H1 (cell line): ENCODE measurements around the gene AAMDC. TPM values are rescaled to one million over a fixed set of nuclear protein-coding genes. Genes with fewer than 3 reads are reported as not detected.

Experiments
- CTCF ChIA-PET: fragments of 300-600 bp; sonication (Branson Sonifier 250); formaldehyde crosslinking; loops from one replicate; lab custom pipeline; 2021; ENCODE audit not compliant: partially characterized antibody; lab: Charles Lee
- POLR2A ChIA-PET: fragments of 300-600 bp; sonication (Branson Sonifier 250); formaldehyde crosslinking; loops from one replicate; lab custom pipeline; 2021; ENCODE audit warnings: inconsistent platforms; ENCODE audit not compliant: partially characterized antibody; lab: Charles Lee
- DNase-seq, 2 experiments: peaks; one replicate each; pipeline versions ENCODE4 v3.0.0 to v3.0.0-alpha.2; 2010 to 2022; ENCODE audit warnings: low spot score in 2 of 2, low read depth in 1 of 2, mixed read lengths in 1 of 2
- FAIRE-seq: peaks from 2 replicates; lab custom pipeline; 2011; peaks lifted over from hg19 to GRCh38; lab: Jason Lieb, UNC
- H2AFZ ChIP-seq: 2 replicates; pipeline ENCODE4 v1.8.1; 2012; ENCODE audit warnings: low read length, inconsistent platforms
- H2AK5ac ChIP-seq: 2 replicates; pipeline ENCODE4 v1.6.1; 2013; ENCODE audit warnings: low read depth, low read length
- H2BK120ac ChIP-seq: replicated peaks from 2 replicates; pipeline ENCODE3; 2013; ENCODE audit warnings: low read depth, low read length, inconsistent platforms
- H2BK12ac ChIP-seq: 2 replicates; pipeline ENCODE4 v1.6.1; 2013; ENCODE audit warnings: low read depth, low read length
- H2BK15ac ChIP-seq: 2 replicates; pipeline ENCODE4 v1.6.1; 2013; ENCODE audit warnings: low read length
- H2BK20ac ChIP-seq: 2 replicates; pipeline ENCODE4 v1.6.1; 2013; ENCODE audit warnings: low read length
- H2BK5ac ChIP-seq: 2 replicates; pipeline ENCODE4 v1.6.1; 2013; ENCODE audit warnings: low read depth, low read length
- H3K14ac ChIP-seq: 2 replicates; pipeline ENCODE4 v1.6.1; 2013; ENCODE audit warnings: inconsistent platforms; ENCODE audit not compliant: insufficient read length
- H3K18ac ChIP-seq: 2 replicates; pipeline ENCODE4 v1.6.1; 2013; ENCODE audit warnings: low read length; ENCODE audit errors: extremely low read depth
- H3K23ac ChIP-seq: 2 replicates; pipeline ENCODE4 v1.6.1; 2013; ENCODE audit warnings: inconsistent platforms; ENCODE audit not compliant: insufficient read length
- H3K23me2 ChIP-seq: 2 replicates; pipeline ENCODE4 v1.6.1; 2013; ENCODE audit warnings: low read depth, low read length
- H3K27ac ChIP-seq: 2 replicates; pipeline ENCODE4 v1.6.1; 2011; ENCODE audit warnings: low read depth, low read length, inconsistent platforms
- H3K27me3 ChIP-seq, 4 experiments: replicated peaks in 1 of 4; 1 replicate in 1 of 4; 2 replicates in 3 of 4; pipeline versions ENCODE4 v1.6.1 to v1.8.1; 2011 to 2013; ENCODE audit warnings: low read length in 3 of 4, mild to moderate bottlenecking in 3 of 4, inconsistent platforms in 2 of 4, mixed read lengths in 2 of 4, moderate library complexity in 1 of 4; ENCODE audit not compliant: control insufficient read depth in 3 of 4, insufficient read depth in 3 of 4; ENCODE audit errors: extremely low read depth in 1 of 4
- H3K36me3 ChIP-seq, 4 experiments: 2 replicates each; pipeline versions ENCODE4 v1.6.1 to v1.8.1; 2011 to 2013; ENCODE audit warnings: mild to moderate bottlenecking in 4 of 4, low read length in 3 of 4, moderate library complexity in 2 of 4, control low read depth in 1 of 4, inconsistent platforms in 1 of 4; ENCODE audit not compliant: insufficient read depth in 4 of 4, control insufficient read depth in 2 of 4
- H3K4ac ChIP-seq: replicated peaks from 2 replicates; pipeline ENCODE3; 2013; ENCODE audit warnings: low read length, low read depth, mixed read lengths, inconsistent platforms; ENCODE audit not compliant: insufficient read length
- H3K4me1 ChIP-seq, 4 experiments: replicated peaks in 1 of 4; 1 replicate in 1 of 4; 2 replicates in 3 of 4; pipeline versions ENCODE4 v1.6.1 to v1.8.1; 2011 to 2013; ENCODE audit warnings: low read length in 3 of 4, inconsistent platforms in 2 of 4, mixed read lengths in 1 of 4; ENCODE audit not compliant: insufficient read depth in 4 of 4, control insufficient read depth in 3 of 4
- H3K4me2 ChIP-seq, 2 experiments: 2 replicates each; pipeline versions ENCODE4 v1.6.1 to v1.8.1; 2011 to 2013; ENCODE audit warnings: low read depth in 2 of 2, low read length in 2 of 2, control low read depth in 1 of 2, inconsistent platforms in 1 of 2, mild to moderate bottlenecking in 1 of 2; ENCODE audit not compliant: insufficient read depth in 1 of 2
- H3K4me3 ChIP-seq, 4 experiments: fragments of 200-600, 300-600 bp in 1 of 4; sonication (generic), shearing (Covaris generic), sonication (Bioruptor Twin) in 1 of 4; 2 replicates each; pipeline versions ENCODE4 v1.5.1 to v1.8.1; 2011 to 2016; ENCODE audit warnings: low read length in 4 of 4, low read depth in 3 of 4, control low read depth in 2 of 4, inconsistent platforms in 2 of 4, mild to moderate bottlenecking in 2 of 4, mixed read lengths in 1 of 4, moderate library complexity in 1 of 4; ENCODE audit not compliant: insufficient read depth in 2 of 4; ENCODE audit errors: extremely low read depth in 1 of 4
- H3K56ac ChIP-seq: replicated peaks from 2 replicates; pipeline ENCODE3; 2013; ENCODE audit warnings: low read depth, mild to moderate bottlenecking, mixed read lengths, low read length, inconsistent platforms; ENCODE audit not compliant: insufficient read length
- H3K79me1 ChIP-seq: 2 replicates; pipeline ENCODE4 v1.6.1; 2013; ENCODE audit warnings: low read depth, low read length, control low read depth
- H3K79me2 ChIP-seq, 2 experiments: 2 replicates each; pipeline versions ENCODE4 v1.6.1 to v1.8.1; 2012 to 2013; ENCODE audit warnings: low read length in 2 of 2, mild to moderate bottlenecking in 2 of 2, inconsistent platforms in 1 of 2; ENCODE audit not compliant: insufficient read depth in 2 of 2, control insufficient read depth in 1 of 2
- H3K9ac ChIP-seq, 4 experiments: replicated peaks in 1 of 4; 1 replicate in 1 of 4; 2 replicates in 3 of 4; pipeline versions ENCODE4 v1.6.1 to v1.8.1; 2011 to 2013; ENCODE audit warnings: low read depth in 3 of 4, low read length in 3 of 4, control low read depth in 2 of 4, mild to moderate bottlenecking in 2 of 4, moderate library complexity in 2 of 4, inconsistent platforms in 1 of 4; ENCODE audit errors: extremely low read depth in 1 of 4
- H3K9me3 ChIP-seq, 2 experiments: 2 replicates each; pipeline versions ENCODE4 v1.6.1 to v1.8.1; 2012 to 2013; ENCODE audit warnings: mild to moderate bottlenecking in 2 of 2, moderate library complexity in 2 of 2, control low read depth in 1 of 2, inconsistent platforms in 1 of 2, low read depth in 1 of 2, low read length in 1 of 2, mixed read lengths in 1 of 2; ENCODE audit not compliant: insufficient read depth in 2 of 2
- H4K20me1 ChIP-seq, 2 experiments: replicated peaks in 1 of 2; 2 replicates each; pipeline versions ENCODE3 to v1.8.1; 2011 to 2013; ENCODE audit warnings: inconsistent platforms in 2 of 2, low read length in 2 of 2, mild to moderate bottlenecking in 1 of 2; ENCODE audit not compliant: insufficient read depth in 2 of 2, control insufficient read depth in 1 of 2
- H4K5ac ChIP-seq: 2 replicates; pipeline ENCODE4 v1.6.1; 2013; ENCODE audit warnings: low read length, low read depth, mixed read lengths, inconsistent platforms; ENCODE audit not compliant: insufficient read length
- H4K8ac ChIP-seq: 2 replicates; pipeline ENCODE4 v1.8.0; 2013; ENCODE audit warnings: mild to moderate bottlenecking, moderate library complexity, low read length, inconsistent platforms; ENCODE audit not compliant: insufficient read depth; ENCODE audit errors: extremely low read depth
- H4K91ac ChIP-seq: replicated peaks from 2 replicates; pipeline ENCODE3; 2013; ENCODE audit warnings: low read length, mixed read lengths, inconsistent platforms; ENCODE audit not compliant: insufficient read length
- ASH2L ChIP-seq: fragments of 200-600, 300-600 bp; sonication (generic); IDR thresholded peaks from one replicate; pipeline ENCODE4 v1.7.1; 2017; ENCODE audit warnings: low read length
- BACH1 ChIP-seq: IDR thresholded peaks from 2 replicates; pipeline ENCODE4 v1.6.1; 2012; ENCODE audit warnings: low read length, improper control_type of control experiment
- BRCA1 ChIP-seq: IDR thresholded peaks from 2 replicates; pipeline ENCODE4 v1.6.1; 2012; ENCODE audit warnings: low read depth, low read length, improper control_type of control experiment
- CEBPB ChIP-seq: IDR thresholded peaks from 2 replicates; pipeline ENCODE4 v1.6.1; 2012; ENCODE audit warnings: low read depth, low read length
- CHD1 ChIP-seq: IDR thresholded peaks from 2 replicates; pipeline ENCODE4 v1.6.1; 2012; ENCODE audit warnings: low read depth, low read length, improper control_type of control experiment
- CHD2 ChIP-seq: IDR thresholded peaks from 2 replicates; pipeline ENCODE4 v1.6.1; 2012; ENCODE audit warnings: low read length, improper control_type of control experiment
- CREB1 ChIP-seq: IDR thresholded peaks from 2 replicates; pipeline ENCODE4 v1.6.1; 2012; ENCODE audit warnings: inconsistent platforms
- EZH2 ChIP-seq: fragments of 200-600 bp; sonication (generic); IDR thresholded peaks from 2 replicates; pipeline ENCODE4 v1.7.1; 2012; ENCODE audit warnings: low read depth, mild to moderate bottlenecking, moderate library complexity, low read length, inconsistent platforms; ENCODE audit not compliant: severe bottlenecking
- GTF2F1 ChIP-seq: IDR thresholded peaks from 2 replicates; pipeline ENCODE4 v1.6.1; 2012; ENCODE audit warnings: low read depth, low read length, improper control_type of control experiment, borderline replicate concordance
- HDAC2 ChIP-seq, 2 experiments: fragments of 300-600 bp in 1 of 2; sonication (generic) in 1 of 2; IDR thresholded peaks; 2 replicates each; pipeline ENCODE4 v1.6.1; 2011 to 2012; ENCODE audit warnings: low read depth in 2 of 2, low read length in 2 of 2, mild to moderate bottlenecking in 2 of 2, moderate library complexity in 2 of 2, borderline replicate concordance in 1 of 2, inconsistent platforms in 1 of 2
- JUND ChIP-seq: IDR thresholded peaks from 2 replicates; pipeline ENCODE4 v1.6.1; 2011; ENCODE audit warnings: mild to moderate bottlenecking, improper control_type of control experiment, low read length
- KDM5A ChIP-seq: fragments of 200-600 bp; IDR thresholded peaks from 2 replicates; pipeline ENCODE4 v1.7.1; 2012; ENCODE audit warnings: mild to moderate bottlenecking, low read length, inconsistent platforms, mixed read lengths
- POLR2A ChIP-seq, 2 experiments: IDR thresholded peaks; 1 replicate in 1 of 2; 2 replicates in 1 of 2; pipeline ENCODE4 v1.6.1; 2011; ENCODE audit warnings: low read depth in 2 of 2, low read length in 2 of 2, mild to moderate bottlenecking in 2 of 2; ENCODE audit errors: control extremely low read depth in 1 of 2
- RFX5 ChIP-seq: IDR thresholded peaks from 2 replicates; pipeline ENCODE4 v1.6.1; 2011; ENCODE audit warnings: low read depth, low read length, improper control_type of control experiment, borderline replicate concordance
- SP1 ChIP-seq: IDR thresholded peaks from 2 replicates; pipeline ENCODE4 v1.6.1; 2011; ENCODE audit warnings: low read depth, low read length
- SP2 ChIP-seq: IDR thresholded peaks from 2 replicates; pipeline ENCODE4 v1.6.1; 2012; ENCODE audit warnings: mild to moderate bottlenecking, low read length, inconsistent platforms
- TAF1 ChIP-seq: IDR thresholded peaks from 2 replicates; pipeline ENCODE4 v1.6.1; 2011; ENCODE audit warnings: mild to moderate bottlenecking, low read depth, low read length
- WGBS, 2 experiments: shearing (Covaris generic) in 1 of 2; methylation state at CpG; one replicate each; pipeline versions ENCODE4 v1.1.6 to v1.1.7; 2013 to 2015; ENCODE audit warnings: low lambda C conversion rate in 2 of 2, mixed read lengths in 2 of 2, inconsistent platforms in 1 of 2, low coverage in 1 of 2, missing lambda C conversion rate in 1 of 2; ENCODE audit not compliant: insufficient replicate concordance in 2 of 2, insufficient coverage in 1 of 2, insufficient read length in 1 of 2; ENCODE audit errors: extremely low coverage in 1 of 2, missing lambda C conversion rate in 1 of 2; 5-methylcytosine and 5-hydroxymethylcytosine counted together
- polyA plus RNA-seq, 7 experiments: library from polyadenylated mRNA; depleted of rRNA in 3 of 7; stranded (reverse) in 5 of 7; unstranded in 2 of 7; fragments of >200 nt in 5 of 7; fragments of 200-250 nt in 2 of 7; gene quantifications; 1 replicate in 5 of 7; 2 replicates in 1 of 7; 4 replicates in 1 of 7; pipeline versions ENCODE4 v1.2.1 to v1.2.3, GENCODE V29; 2011 to 2013; ENCODE audit warnings: missing spikeins in 2 of 7, mixed read lengths in 2 of 7
- total RNA-seq: library from RNA; stranded (reverse); fragmentation: NEBNext Ultra II Directional; extraction: Animal tissue kit (Norgen Biotek cat#: 25700); gene quantifications from 2 replicates; pipeline ENCODE4 v1.2.1, GENCODE V29; 2021

AAMDC gene
- total and polyA plus RNA-seq, 2 of the 8 experiments (the other 6 are each of a cell fraction or from before 2014, with no cell fraction given): 17.2 to 19.5 TPM

- DNase-seq: no peak
- Histone ChIP-seq H2BK120ac (no peak overlapping the region), H4K5ac (no peak overlapping the region), H2BK12ac (no peak overlapping the region), H3K56ac (no peak overlapping the region), H2AK5ac (no peak overlapping the region), H3K79me1 (no peaks in the 10 kb centered on the region), H3K14ac (no peak overlapping the region), H4K20me1 (no peaks in the 10 kb centered on the region), H3K9ac (no peak overlapping the region), H3K27me3 (no peaks in the 10 kb centered on the region), H3K9me3 (no peaks in the 10 kb centered on the region), H3K23me2 (no peaks in the 10 kb centered on the region), H2BK20ac (no peak overlapping the region), H3K4me1 (no peaks in the 10 kb centered on the region), H3K27ac (no peak overlapping the region), H2AFZ (no peak overlapping the region), H3K18ac (no peak overlapping the region), H3K23ac (no peak overlapping the region), H3K36me3 (0 out of 8 replicates have a peak, but pooled peaks cover 0 to 2% (median 1%) of the 10 kb centered on the region in 4 experiments), H4K8ac (no peak overlapping the region), H3K4ac (no peak overlapping the region), H4K91ac (no peak overlapping the region), H2BK5ac (no peak overlapping the region), H3K79me2 (no peaks in the 10 kb centered on the region), H3K4me3 (no peak overlapping the region), H3K4me2 (no peak overlapping the region), H2BK15ac (no peak overlapping the region)
- WGBS, 2 experiments: 96% methylated on average over 2 of the region's 2 CpGs; no CpG with 5 or more reads in 1 of the 2 experiments
- FAIRE-seq: no peak
- CTCF ChIA-PET: interaction anchor here (0.5 kb wide), 1 partner anchor 186 kb away, joined by 4 read pairs; no protein-coding TSS in a partner anchor
- TF ChIP-seq KDM5A (no peak), TAF1 (no peak), POLR2A (IDR thresholded peaks at IDR 0.05; ENCODE audit: control extremely low read depth in 1 of 2, low read depth in 2 of 2, low read length in 2 of 2) (no peak), BACH1 (no peak), SP2 (no peak), CREB1 (no peak), CHD2 (no peak), HDAC2 (IDR thresholded peaks at IDR 0.05; ENCODE audit: borderline replicate concordance in 1 of 2, low read depth in 2 of 2, low read length in 2 of 2) (no peak), CHD1 (no peak), GTF2F1 (no peak), JUND (no peak), CEBPB (no peak), BRCA1 (no peak), SP1 (no peak), EZH2 (no peak), ASH2L (no peak), RFX5 (no peak)
- POLR2A ChIA-PET: no interaction called here
Measured at GRCh38 chr11:77908835-77909234, 87.9 kb downstream of the AAMDC start.
